Neuronal stem cell (in vitro differentiated cells): ENCODE measurements around the gene EHMT2.
"Not testable (repeated sequence)": the region's sequence is repeated elsewhere in the genome, so short reads cannot be mapped to it uniquely, and the experiment has no call there.

ENCODE experiments used
- DNase-seq: peaks from one replicate; pipeline ENCODE4 v3.0.0-alpha.2; 2013; ENCODE audit warnings: low spot score
- H2AFZ ChIP-seq: one replicate; pipeline ENCODE4 v1.6.1; 2013; ENCODE audit warnings: mild to moderate bottlenecking, low read length, inconsistent platforms
- H2AK5ac ChIP-seq: 2 replicates; pipeline ENCODE4 v1.6.1; 2013; ENCODE audit warnings: low read depth, mild to moderate bottlenecking, inconsistent platforms, low read length, moderate library complexity, mixed read lengths
- H2BK120ac ChIP-seq: 2 replicates; pipeline ENCODE4 v1.6.1; 2013; ENCODE audit warnings: low read depth, mild to moderate bottlenecking, inconsistent platforms, low read length, moderate library complexity, mixed read lengths
- H2BK12ac ChIP-seq: one replicate; pipeline ENCODE4 v1.6.1; 2013; ENCODE audit warnings: low read length, inconsistent platforms
- H2BK15ac ChIP-seq: 2 replicates; pipeline ENCODE4 v1.6.1; 2013; ENCODE audit warnings: mild to moderate bottlenecking, low read length, inconsistent platforms, mixed read lengths
- H2BK5ac ChIP-seq: one replicate; pipeline ENCODE4 v1.6.1; 2013; ENCODE audit warnings: inconsistent platforms, mild to moderate bottlenecking, low read length, moderate library complexity
- H3K14ac ChIP-seq: one replicate; pipeline ENCODE4 v1.6.1; 2013; ENCODE audit warnings: low read length, inconsistent platforms
- H3K18ac ChIP-seq: 2 replicates; pipeline ENCODE4 v1.6.1; 2013; ENCODE audit warnings: low read length, inconsistent platforms
- H3K23ac ChIP-seq: 2 replicates; pipeline ENCODE4 v1.6.1; 2013; ENCODE audit warnings: low read depth, mild to moderate bottlenecking, mixed read lengths, low read length, inconsistent platforms; ENCODE audit not compliant: poor library complexity
- H3K27ac ChIP-seq: replicated peaks from 3 replicates; pipeline ENCODE4 v1.5.1; 2013; ENCODE audit warnings: low read length, inconsistent platforms
- H3K27me3 ChIP-seq, 3 experiments: 2 replicates each; pipeline ENCODE4 v1.6.1; 2013; ENCODE audit warnings: low read length in 3 of 3, mild to moderate bottlenecking in 2 of 3, inconsistent platforms in 1 of 3, low read depth in 1 of 3, mixed read lengths in 1 of 3, moderate library complexity in 1 of 3; ENCODE audit not compliant: control insufficient read depth in 3 of 3, insufficient read depth in 3 of 3
- H3K36me3 ChIP-seq, 2 donors: replicated peaks in 1 of 2; 2 replicates each; pipeline ENCODE4 v1.6.1; 2013; ENCODE audit warnings: low read length in 2 of 2; ENCODE audit not compliant: control insufficient read depth in 2 of 2, insufficient read depth in 2 of 2
- H3K4ac ChIP-seq: 2 replicates; pipeline ENCODE4 v1.6.1; 2013; ENCODE audit warnings: inconsistent platforms, mild to moderate bottlenecking, low read length, moderate library complexity
- H3K4me1 ChIP-seq, 2 donors: 1 replicate in 1 of 2; 2 replicates in 1 of 2; pipeline ENCODE4 v1.6.1; 2013; ENCODE audit warnings: low read length in 2 of 2, low read depth in 1 of 2; ENCODE audit not compliant: control insufficient read depth in 2 of 2, insufficient read depth in 1 of 2
- H3K4me2 ChIP-seq: one replicate; pipeline ENCODE4 v1.6.1; 2013; ENCODE audit warnings: mild to moderate bottlenecking, low read length, inconsistent platforms; ENCODE audit not compliant: insufficient read depth, poor library complexity, severe bottlenecking
- H3K4me3 ChIP-seq, 2 donors: 2 replicates each; pipeline ENCODE4 v1.5.1; 2013; ENCODE audit warnings: low read length in 2 of 2, mild to moderate bottlenecking in 2 of 2, inconsistent platforms in 1 of 2, moderate library complexity in 1 of 2
- H3K79me1 ChIP-seq: one replicate; pipeline ENCODE4 v1.6.1; 2013; ENCODE audit warnings: low read depth, mild to moderate bottlenecking, inconsistent platforms, low read length, moderate library complexity
- H3K9ac ChIP-seq: one replicate; pipeline ENCODE4 v1.6.1; 2013; ENCODE audit warnings: mild to moderate bottlenecking, low read depth, low read length, inconsistent platforms; ENCODE audit not compliant: poor library complexity
- H3K9me3 ChIP-seq, 2 donors: replicated peaks in 1 of 2; 2 replicates each; pipeline versions ENCODE3 to v1.6.1; 2013; ENCODE audit warnings: low read length in 2 of 2, mild to moderate bottlenecking in 2 of 2, inconsistent platforms in 1 of 2, low read depth in 1 of 2, mixed read lengths in 1 of 2, moderate library complexity in 1 of 2; ENCODE audit not compliant: control insufficient read depth in 2 of 2, insufficient read depth in 1 of 2
- H4K8ac ChIP-seq: one replicate; pipeline ENCODE4 v1.6.1; 2013; ENCODE audit warnings: low read depth, mild to moderate bottlenecking, inconsistent platforms, low read length, moderate library complexity
- H4K91ac ChIP-seq: one replicate; pipeline ENCODE4 v1.6.1; 2013; ENCODE audit warnings: low read length, low read depth, mild to moderate bottlenecking, inconsistent platforms; ENCODE audit not compliant: poor library complexity
- WGBS, 2 donors: extraction: QIAGEN DNeasy Blood & Tissue Kit; methylation state at CpG; one replicate each; pipeline ENCODE4 v1.1.7; 2013; ENCODE audit warnings: missing lambda C conversion rate in 2 of 2, mixed read lengths in 1 of 2; ENCODE audit not compliant: insufficient read length in 2 of 2, insufficient replicate concordance in 1 of 2; ENCODE audit errors: extremely low coverage in 2 of 2; 5-methylcytosine and 5-hydroxymethylcytosine counted together

EHMT2 gene

DNA sequence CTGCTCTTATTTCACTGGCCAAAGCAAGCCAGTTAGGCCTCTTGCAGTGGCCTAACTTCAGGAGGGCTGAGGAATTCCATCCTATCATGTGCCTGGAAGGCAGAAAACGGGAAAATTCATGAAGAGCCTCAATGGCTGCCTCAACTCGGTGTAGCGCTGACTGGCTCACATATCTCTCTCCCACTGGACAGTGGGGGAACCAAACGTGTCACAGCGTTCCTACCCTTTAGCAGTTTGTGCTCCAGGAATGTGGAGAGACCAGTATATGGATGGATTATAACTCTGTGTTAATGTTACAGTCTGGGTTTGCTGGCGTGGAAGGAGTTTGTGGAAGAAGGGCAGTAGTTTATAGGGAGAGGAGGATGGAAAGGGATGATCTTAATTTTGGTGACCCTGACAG lies 18.3 kb upstream of the EHMT2 start:
- Histone ChIP-seq H3K4me1 (peaks cover 0 to 2% of the 10 kb centered on the region in 2 donors), H3K4me2 (no peak overlapping the region), H2BK5ac (no peak overlapping the region), H2AFZ (no peak overlapping the region), H4K91ac (no peak overlapping the region), H3K27ac (no peak overlapping the region), H3K4me3 (no peak overlapping the region), H3K23ac (no peak overlapping the region), H2BK120ac (no peak overlapping the region), H3K36me3 (no peaks in the 10 kb centered on the region), H3K18ac (no peak overlapping the region), H2AK5ac (no peak overlapping the region), H3K79me1 (no peaks in the 10 kb centered on the region), H3K9ac (no peak overlapping the region), H2BK15ac (no peak overlapping the region), H3K4ac (no peak overlapping the region), H2BK12ac (no peak overlapping the region), H4K8ac (no peak overlapping the region), H3K27me3 (no peaks in the 10 kb centered on the region), H3K9me3 (peaks cover 0 to 2% of the 10 kb centered on the region in 2 donors), H3K14ac (no peak overlapping the region)
- no CpG with 5 or more reads among the region's 6 CpGs for WGBS, 2 donors
- DNase-seq: no peak

DNA sequence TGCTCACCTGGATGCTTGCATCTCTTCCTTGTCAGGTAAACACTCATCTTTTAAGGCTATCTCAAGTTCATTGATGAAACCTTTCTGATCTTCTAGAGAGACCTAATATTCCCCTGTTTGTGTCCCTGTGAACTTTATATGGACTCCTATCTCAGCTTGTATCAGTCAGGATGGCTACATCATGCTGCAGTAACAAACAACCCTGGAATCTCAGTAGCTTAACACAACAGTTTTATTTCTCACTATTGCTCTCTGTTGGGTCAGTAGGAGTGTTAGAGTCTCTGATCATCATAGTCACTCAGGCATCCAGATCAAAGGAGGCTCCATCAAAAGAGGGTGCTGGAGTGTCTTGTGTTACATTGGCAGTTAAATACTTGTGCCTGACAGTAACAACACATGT lies 17.9 kb upstream of the EHMT2 start:
- no peak overlapping the region for H3K4ac ChIP-seq
- no peak for DNase-seq
- no peak overlapping the region for H2BK15ac ChIP-seq
- no peak overlapping the region for H3K4me3 ChIP-seq
- no peak overlapping the region for H4K8ac ChIP-seq
- no peak overlapping the region for H3K4me2 ChIP-seq
- no peak overlapping the region for H3K27ac ChIP-seq
- H2BK12ac ChIP-seq: no peak overlapping the region
- H3K9me3 ChIP-seq: peaks cover 0 to 2% of the 10 kb centered on the region in 2 donors
- no peak overlapping the region for H3K23ac ChIP-seq
- no peaks in the 10 kb centered on the region for H3K27me3 ChIP-seq
- H2AK5ac ChIP-seq: no peak overlapping the region
- H2AFZ ChIP-seq: no peak overlapping the region
- H3K36me3 ChIP-seq: no peaks in the 10 kb centered on the region
- H2BK5ac ChIP-seq: no peak overlapping the region
- no peaks in the 10 kb centered on the region for H3K79me1 ChIP-seq
- H3K9ac ChIP-seq: no peak overlapping the region
- H3K14ac ChIP-seq: no peak overlapping the region
- H2BK120ac ChIP-seq: no peak overlapping the region
- H3K4me1 ChIP-seq: peaks cover 0 to 2% of the 10 kb centered on the region in 2 donors
- H3K18ac ChIP-seq: no peak overlapping the region
- no peak overlapping the region for H4K91ac ChIP-seq

DNA sequence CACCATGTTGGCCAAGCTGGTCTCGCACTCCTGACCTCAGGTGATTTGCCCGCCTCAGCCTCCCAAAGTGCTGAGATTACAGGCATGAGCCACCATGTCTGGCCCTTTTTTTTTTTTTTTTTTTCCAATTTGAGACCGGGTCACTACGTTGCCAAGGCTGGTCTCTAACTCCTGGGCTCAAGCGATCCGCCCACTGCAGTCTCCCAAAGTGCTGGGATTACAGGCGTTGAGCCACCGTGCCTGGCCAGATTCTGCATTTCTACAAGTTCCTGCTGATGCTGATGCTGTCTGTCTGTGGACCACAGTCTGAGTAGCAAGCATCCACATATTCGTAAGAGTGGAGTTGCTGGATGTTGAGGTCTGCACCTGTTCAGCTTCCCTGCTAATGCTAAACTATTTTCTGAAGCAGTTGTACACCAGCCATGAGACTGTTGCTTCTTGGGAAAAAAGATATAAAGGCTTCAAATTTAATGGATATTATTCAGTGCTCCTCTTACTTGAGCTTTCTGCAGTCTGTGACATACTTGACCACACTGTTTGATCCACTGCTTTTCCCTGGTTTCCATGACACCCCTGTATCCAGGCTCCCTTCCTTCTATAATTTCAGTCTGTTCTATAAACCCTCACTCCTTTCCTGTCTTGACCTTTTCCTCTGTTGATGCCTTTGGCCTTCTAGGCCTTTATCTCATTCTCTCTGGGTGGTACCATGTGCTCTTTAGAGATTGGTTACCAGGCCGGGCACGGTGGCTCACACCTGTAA lies 14.5 kb upstream of the EHMT2 start:
- Histone ChIP-seq H2BK120ac (no peak overlapping the region), H3K18ac (no peak overlapping the region), H3K4ac (no peak overlapping the region), H3K4me3 (no peak overlapping the region), H3K4me2 (no peak overlapping the region), H2BK15ac (no peak overlapping the region), H3K14ac (no peak overlapping the region), H3K4me1 (peaks cover 0 to 4% of the 10 kb centered on the region in 2 donors), H2AFZ (no peak overlapping the region), H3K9me3 (peaks cover 0 to 2% of the 10 kb centered on the region in 2 donors), H3K9ac (no peak overlapping the region), H3K79me1 (no peaks in the 10 kb centered on the region), H4K91ac (no peak overlapping the region), H3K23ac (no peak overlapping the region), H2BK12ac (no peak overlapping the region), H3K27ac (no peak overlapping the region), H3K27me3 (no peaks in the 10 kb centered on the region), H2BK5ac (no peak overlapping the region), H3K36me3 (no peaks in the 10 kb centered on the region), H2AK5ac (no peak overlapping the region), H4K8ac (no peak overlapping the region)
- WGBS, 2 donors: no CpG with 5 or more reads among the region's 11 CpGs
- DNase-seq: no peak

DNA sequence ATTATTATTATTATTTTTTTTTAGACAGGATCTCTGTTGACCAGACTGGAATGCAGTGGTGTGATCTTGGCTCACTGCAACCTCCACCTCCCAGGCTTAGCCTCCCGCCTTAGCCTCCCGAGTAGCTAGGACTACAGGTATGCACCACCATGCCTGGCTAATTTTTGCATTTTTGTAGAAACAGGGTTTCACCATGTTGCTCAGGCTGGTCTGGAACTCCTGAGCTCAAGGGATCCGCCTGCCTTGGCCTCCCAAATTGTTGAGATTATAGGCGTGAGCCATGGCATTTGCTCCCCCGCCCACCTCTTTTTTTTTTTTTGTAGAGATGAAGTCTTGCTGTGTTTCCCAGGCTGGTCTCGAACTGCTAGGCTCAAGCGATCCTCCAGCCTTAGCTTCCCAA lies 11.8 kb upstream of the EHMT2 start:
- H3K14ac ChIP-seq, H2AFZ ChIP-seq, H4K91ac ChIP-seq, H3K27ac ChIP-seq, H3K4ac ChIP-seq, H2BK5ac ChIP-seq, H2BK120ac ChIP-seq, H3K4me2 ChIP-seq, DNase-seq, H3K27me3 ChIP-seq, H3K9ac ChIP-seq, H2BK12ac ChIP-seq, H3K79me1 ChIP-seq, H2BK15ac ChIP-seq, H3K23ac ChIP-seq, H3K36me3 ChIP-seq, H3K9me3 ChIP-seq, H2AK5ac ChIP-seq, H3K4me1 ChIP-seq, H3K4me3 ChIP-seq, H4K8ac ChIP-seq, H3K18ac ChIP-seq: not testable (repeated sequence)
- WGBS, 2 donors: no CpG with 5 or more reads among the region's 7 CpGs
